Cardiac muscle cell (in vitro differentiated cells and primary cell): ENCODE measurements around the gene TTYH3. TPM values are rescaled to one million over a fixed set of nuclear protein-coding genes. Genes with fewer than 3 reads are reported as not detected.

ENCODE experiments used
- DNase-seq, 2 donors: peaks; one replicate each; pipeline versions ENCODE4 v3.0.0 to v3.0.0-alpha.2; 2010 to 2017; ENCODE audit warnings: low read depth in 1 of 2, low spot score in 1 of 2
- H3K27ac ChIP-seq: fragments of 200-600 bp; sonication (generic); 2 replicates; pipeline ENCODE4 v1.5.1; 2016
- H3K27me3 ChIP-seq: fragments of 200-600 bp; sonication (generic); 2 replicates; pipeline ENCODE4 v1.6.0; 2016; ENCODE audit warnings: control low read depth
- H3K36me3 ChIP-seq: fragments of 200-600 bp; sonication (generic); 2 replicates; pipeline ENCODE4 v1.5.1; 2016; ENCODE audit warnings: control low read depth
- H3K4me1 ChIP-seq: fragments of 200-600 bp; sonication (generic); 2 replicates; pipeline ENCODE4 v1.8.1; 2017; ENCODE audit warnings: low read depth, mild to moderate bottlenecking, mixed run types
- H3K4me3 ChIP-seq: fragments of 200-600 bp; sonication (generic); 2 replicates; pipeline ENCODE4 v1.5.1; 2016; ENCODE audit warnings: mild to moderate bottlenecking
- H3K9me3 ChIP-seq: fragments of 200-600 bp; sonication (generic); 2 replicates; pipeline ENCODE4 v1.5.1; 2017; ENCODE audit warnings: low read depth, mild to moderate bottlenecking, control low read depth
- CTCF ChIP-seq: IDR thresholded peaks from 2 replicates; pipeline ENCODE4 v1.5.1; 2012; ENCODE audit warnings: low read depth, mild to moderate bottlenecking, low read length
- polyA plus RNA-seq: library from polyadenylated mRNA; unstranded; fragments of >200 nt; fragmentation: Nextera tagmentation; extraction: Ambion mirVana; gene quantifications from 2 replicates; pipeline ENCODE4 v1.2.1, GENCODE V29; 2016
- total RNA-seq: library from RNA; depleted of rRNA; stranded (reverse); fragments of >200 nt; gene quantifications from 2 replicates; pipeline ENCODE4 v1.2.3, GENCODE V29; 2016

Gene TTYH3
- total and polyA plus RNA-seq, 2 experiments from 2014 or later = 64.6 to 86.6 TPM

GRCh38 chr7:2701424-2701823 lies 69.6 kb downstream of the TTYH3 start:
- no peak for DNase-seq
- H3K27me3 ChIP-seq = no peaks in the 10 kb centered on the region
- no peaks in the 10 kb centered on the region for H3K4me1 ChIP-seq
- H3K27ac ChIP-seq = no peak overlapping the region
- no peaks in the 10 kb centered on the region for H3K9me3 ChIP-seq
- TF ChIP-seq CTCF = no peak
- H3K4me3 ChIP-seq = no peak overlapping the region
- no peaks in the 10 kb centered on the region for H3K36me3 ChIP-seq

- Histone ChIP-seq H3K9me3 (no peaks in the 10 kb centered on the region), H3K27me3 (no peaks in the 10 kb centered on the region), H3K36me3 (no peaks in the 10 kb centered on the region), H3K4me1 (no peaks in the 10 kb centered on the region), H3K4me3 (no peak overlapping the region), H3K27ac (no peak overlapping the region)
- TF ChIP-seq CTCF = no peak
- DNase-seq = peak in 1 of 2 donors; percentile 42
Measured at GRCh38 chr7:2701832-2702593, 70.2 kb downstream of the TTYH3 start.

- H3K4me1 ChIP-seq = no peaks in the 10 kb centered on the region
- no peak for DNase-seq
- TF ChIP-seq CTCF = no peak
- no peaks in the 10 kb centered on the region for H3K9me3 ChIP-seq
- no peak overlapping the region for H3K4me3 ChIP-seq
- no peaks in the 10 kb centered on the region for H3K27me3 ChIP-seq
- no peak overlapping the region for H3K27ac ChIP-seq
- no peaks in the 10 kb centered on the region for H3K36me3 ChIP-seq
Measured at GRCh38 chr7:2702594-2702957, 70.8 kb downstream of the TTYH3 start.

GRCh38 chr7:2705371-2706096 lies 73.7 kb downstream of the TTYH3 start:
- DNase-seq = no peak
- Histone ChIP-seq H3K4me3 (no peak overlapping the region), H3K4me1 (peaks cover 6% of the 10 kb centered on the region), H3K9me3 (no peaks in the 10 kb centered on the region), H3K36me3 (no peaks in the 10 kb centered on the region), H3K27me3 (no peaks in the 10 kb centered on the region), H3K27ac (no peak overlapping the region)
- no peak for TF ChIP-seq CTCF

- Histone ChIP-seq H3K36me3 (no peaks in the 10 kb centered on the region), H3K27me3 (no peaks in the 10 kb centered on the region), H3K4me1 (peaks cover 8% of the 10 kb centered on the region), H3K27ac (no peak overlapping the region), H3K4me3 (no peak overlapping the region), H3K9me3 (no peaks in the 10 kb centered on the region)
- peak in 1 of 2 donors; percentile 20 for DNase-seq
- TF ChIP-seq CTCF = no peak
Measured at GRCh38 chr7:2706685-2707126, 74.9 kb downstream of the TTYH3 start.
